Measurements from ENCODE around the gene GALR3. TPM values are rescaled to one million over a fixed set of nuclear protein-coding genes. Genes with fewer than 3 reads are reported as not detected.

Gene GALR3
- total and polyA plus RNA-seq, 4 donors = not detected

GRCh38 chr22:37846433-37846832 is 23.3 kb downstream of the GALR3 start:
- H3K27me3 ChIP-seq (ENCODE audit: control insufficient read depth in 4 of 4, insufficient read depth in 4 of 4, low read length in 3 of 4) = no peaks in the 10 kb centered on the region
- H3K27ac ChIP-seq (ENCODE audit: low read depth in 1 of 2, low read length in 2 of 2) = no peak overlapping the region
- peaks cover 0 to 4% (median 1%) of the 10 kb centered on the region in 4 donors for H3K36me3 ChIP-seq (ENCODE audit: control insufficient read depth in 4 of 4, insufficient read depth in 3 of 4, low read depth in 1 of 4, low read length in 3 of 4)
- 89% methylated on average over 2 of the region's 2 CpGs for WGBS
- no peak for TF ChIP-seq HNF4G (IDR thresholded peaks at IDR 0.05)
- no peak for TF ChIP-seq ATF3 (IDR thresholded peaks at IDR 0.05)
- no peak for TF ChIP-seq TAF1 (conservative IDR thresholded peaks at IDR 0.05)
- TF ChIP-seq SP1 (IDR thresholded peaks at IDR 0.05) = no peak
- TF ChIP-seq FOXA1 (IDR thresholded peaks at IDR 0.05) = no peak
- TF ChIP-seq JUND (IDR thresholded peaks at IDR 0.05) = no peak
- TF ChIP-seq FOXA2 (IDR thresholded peaks at IDR 0.05) = no peak
- no peak for TF ChIP-seq CTCF (IDR thresholded peaks at IDR 0.05; ENCODE audit: low read depth, low read length, missing input control)
- TF ChIP-seq HNF4A (conservative IDR thresholded peaks at IDR 0.05) = no peak
- TF ChIP-seq REST (IDR thresholded peaks at IDR 0.05) = no peak
- TF ChIP-seq MAX (IDR thresholded peaks at IDR 0.05) = no peak
- no peak for TF ChIP-seq NR2F2 (IDR thresholded peaks at IDR 0.05)
- no peak for TF ChIP-seq ZBTB33 (IDR thresholded peaks at IDR 0.05)
- TF ChIP-seq GABPA (IDR thresholded peaks at IDR 0.05 in 1 of 2, conservative IDR thresholded peaks at IDR 0.05 in 1 of 2) = no peak
- TF ChIP-seq EGR1 (IDR thresholded peaks at IDR 0.05; ENCODE audit: low read depth in 2 of 2) = no peak
- no peak for TF ChIP-seq RAD21 (IDR thresholded peaks at IDR 0.05)
- no peak for TF ChIP-seq RXRA (IDR thresholded peaks at IDR 0.05)
- TF ChIP-seq YY1 (IDR thresholded peaks at IDR 0.05) = no peak
- H3K4me3 ChIP-seq (ENCODE audit: low read depth in 1 of 3, low read length in 3 of 3) = no peak overlapping the region
- DNase-seq (ENCODE audit: low spot score) = no peak
- peaks cover 5 to 39% (median 29%) of the 10 kb centered on the region in 4 donors for H3K4me1 ChIP-seq (ENCODE audit: control insufficient read depth in 4 of 4, insufficient read depth in 4 of 4, low read length in 3 of 4)
- H3K9me3 ChIP-seq (ENCODE audit: control insufficient read depth in 4 of 4, low read length in 3 of 4) = no peaks in the 10 kb centered on the region
- no peak overlapping the region for H3K9ac ChIP-seq (ENCODE audit: low read depth in 1 of 2, low read length in 2 of 2)
